GM19467 (cell line): ENCODE measurements around the gene CTR9.

Source experiments
- ATAC-seq: cut with Tn5 transposase; IDR thresholded peaks from one replicate; pipeline ENCODE4 v1.9.1; 2021; ENCODE audit warnings: mild to moderate bottlenecking, moderate library complexity; ENCODE audit not compliant: unreplicated experiment

The CTR9 gene

GRCh38 chr11:10750838-10751580 is at the start of gene CTR9:
CTR9 (plus strand) TSS chr11:10751246; CDS start chr11:10751413, 167 bp downstream.
- ATAC-seq, result peak; percentile 76

DNA sequence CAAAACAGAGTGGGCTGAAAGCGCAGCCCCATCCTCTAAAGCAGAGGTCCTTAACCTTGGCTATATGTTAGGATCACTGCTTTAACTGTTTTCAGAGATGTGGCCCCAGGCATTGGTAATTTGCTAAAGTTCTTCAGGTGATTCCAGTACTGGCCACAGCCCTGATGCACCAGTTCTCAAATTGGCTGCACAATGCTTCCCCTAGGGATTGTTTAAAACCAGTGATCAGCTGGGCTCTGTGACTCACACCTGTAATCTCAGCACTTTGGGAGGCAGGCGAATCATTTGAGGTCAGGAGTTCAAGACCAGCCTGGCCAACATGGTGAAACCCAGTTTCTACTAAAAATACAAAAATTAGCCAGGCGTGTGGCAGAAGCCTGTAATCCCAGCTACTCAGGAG is 49.1 kb upstream of the CTR9 start:
- ATAC-seq, result no peak

- ATAC-seq, result no peak
Observed at GRCh38 chr11:10708131-10708530, 42.9 kb upstream of the CTR9 start.

- ATAC-seq, result no peak
Observed at GRCh38 chr11:10709299-10710086, 41.6 kb upstream of the CTR9 start.

GRCh38 chr11:10715571-10715970 is 35.5 kb upstream of the CTR9 start:
- ATAC-seq, result no peak

GRCh38 chr11:10716122-10716521 is 34.9 kb upstream of the CTR9 start:
- no peak for ATAC-seq

DNA sequence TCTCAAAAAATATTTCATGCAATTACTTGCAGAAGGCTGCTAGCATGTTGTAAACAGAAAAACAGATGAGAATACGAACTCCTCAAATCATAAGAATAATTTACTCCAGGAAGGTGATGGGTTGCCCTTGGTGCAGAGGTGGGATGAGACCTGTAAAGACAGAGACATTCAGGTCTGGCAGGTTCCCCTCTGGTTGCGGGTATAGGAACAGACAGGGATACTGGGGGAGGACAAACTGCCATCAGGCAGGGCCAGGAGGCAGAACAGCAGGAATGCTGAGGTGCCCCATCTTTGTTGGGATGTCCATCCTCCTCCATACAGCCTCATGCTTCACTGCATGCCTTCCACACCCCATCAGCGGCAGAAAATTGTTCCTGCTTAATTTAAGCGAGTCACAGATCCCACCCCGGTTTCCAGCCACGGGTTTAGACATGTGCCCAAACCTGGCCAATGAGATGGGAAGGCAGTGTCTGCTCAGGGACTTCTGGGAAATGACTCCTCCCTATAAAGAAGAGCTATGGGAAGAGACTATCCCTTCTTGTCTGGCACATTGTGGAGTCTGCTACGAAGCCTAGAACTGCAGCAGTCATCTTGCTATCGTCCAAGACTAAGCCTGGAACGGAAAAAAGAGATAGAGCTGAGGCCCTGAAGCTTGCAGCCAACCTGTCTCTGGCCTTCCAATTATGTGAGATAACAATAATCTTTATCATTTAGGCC is 34.3 kb upstream of the CTR9 start:
- ATAC-seq, result no peak

- no peak for ATAC-seq
Observed at GRCh38 chr11:10719616-10720015, 31.4 kb upstream of the CTR9 start.

GRCh38 chr11:10720881-10721376 is 30.1 kb upstream of the CTR9 start:
- no peak for ATAC-seq

DNA sequence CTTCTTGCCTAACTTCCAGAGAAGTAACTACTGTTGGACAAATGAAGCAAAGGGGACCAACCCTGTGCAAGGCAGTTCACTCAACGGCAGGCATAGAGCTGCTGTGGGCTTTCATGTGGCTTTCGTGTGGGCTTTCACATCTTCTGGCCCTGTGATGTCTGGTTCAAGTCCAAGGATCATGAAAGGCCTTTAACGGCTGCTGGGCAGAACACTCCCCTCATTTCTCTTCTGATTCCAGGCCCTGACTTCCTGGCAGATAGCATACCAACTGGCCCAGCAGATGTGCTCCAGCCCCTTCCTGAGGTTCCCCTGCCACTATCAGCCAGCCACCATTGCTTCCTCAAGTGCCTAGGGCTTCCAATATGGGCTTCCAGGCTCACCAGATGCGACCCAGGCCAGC is 28.7 kb upstream of the CTR9 start:
- no peak for ATAC-seq

- ATAC-seq, result no peak
Observed at GRCh38 chr11:10725114-10725906, 25.7 kb upstream of the CTR9 start.

GRCh38 chr11:10725907-10726253 is 25.2 kb upstream of the CTR9 start:
- ATAC-seq, result no peak

GRCh38 chr11:10727146-10727851 is 23.7 kb upstream of the CTR9 start:
- no peak for ATAC-seq

DNA sequence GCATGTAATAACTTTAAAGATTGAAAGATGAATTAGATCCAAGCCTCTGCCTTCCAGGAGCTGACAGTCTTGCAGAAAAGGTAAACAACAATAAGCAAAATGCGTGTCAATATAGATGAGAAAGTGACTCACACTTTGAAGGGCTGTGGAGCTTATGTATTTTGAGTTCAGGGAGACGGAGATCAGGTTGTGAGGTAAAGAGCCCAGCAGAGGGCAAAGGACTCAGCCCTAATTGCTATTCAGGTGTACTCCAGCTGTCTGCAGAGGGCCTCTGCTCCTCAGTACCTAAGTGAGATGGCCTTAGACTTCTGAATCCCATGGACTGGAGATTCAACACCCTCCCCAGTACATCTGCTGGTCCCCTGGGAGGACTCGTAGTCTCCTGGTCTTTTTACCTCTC is 22.9 kb upstream of the CTR9 start:
- no peak for ATAC-seq

GRCh38 chr11:10728789-10729472 is 22.1 kb upstream of the CTR9 start:
- no peak for ATAC-seq

DNA sequence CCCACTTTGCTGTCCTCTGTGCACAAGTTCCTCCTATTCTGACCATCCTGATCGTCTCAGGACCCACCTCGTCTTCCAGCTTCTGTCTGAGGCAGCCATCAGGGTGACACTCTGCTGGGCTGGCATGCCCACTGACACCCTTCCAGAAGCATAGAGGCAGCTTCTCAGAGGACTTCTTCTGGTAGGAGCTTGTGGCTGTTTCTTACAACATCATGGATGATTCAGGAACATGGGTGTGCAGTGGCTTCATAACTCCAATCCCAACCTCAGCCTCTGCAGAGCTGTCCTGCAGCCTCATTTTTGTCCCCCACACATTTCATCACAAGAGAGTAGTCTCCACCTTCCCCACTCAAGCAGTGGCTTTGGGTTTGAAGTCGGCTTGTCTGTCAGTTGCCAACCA is 20.9 kb upstream of the CTR9 start:
- no peak for ATAC-seq

DNA sequence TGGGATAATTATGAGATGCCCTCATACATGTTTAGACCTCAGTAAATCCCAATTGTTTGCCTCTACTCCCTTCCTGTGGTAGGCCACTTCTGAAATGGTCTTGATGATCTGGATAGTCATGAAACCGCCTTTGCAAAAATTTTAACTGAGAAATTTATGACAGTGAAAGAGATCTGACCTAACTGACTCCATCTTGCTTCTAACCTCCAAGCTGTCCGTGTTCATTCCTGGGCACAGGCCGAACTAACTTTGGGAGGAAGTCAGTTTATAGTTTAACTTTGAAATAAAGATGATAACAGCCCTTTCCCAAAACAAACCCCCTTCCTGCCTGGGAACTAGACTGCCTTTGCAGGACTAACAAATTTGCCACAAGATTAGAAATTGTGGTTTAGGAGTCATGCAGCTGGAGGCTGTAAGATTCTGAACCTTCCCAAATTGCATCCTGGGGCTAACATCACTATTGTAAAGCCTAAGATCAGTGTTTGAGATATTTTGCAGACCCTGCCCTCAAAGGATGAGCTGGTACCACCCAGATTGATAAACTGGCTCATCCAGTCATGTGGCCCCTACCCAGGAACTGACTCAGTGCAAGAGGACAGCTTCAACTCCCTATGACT is 19.9 kb upstream of the CTR9 start:
- no peak for ATAC-seq

GRCh38 chr11:10735481-10736475 is 15.3 kb upstream of the CTR9 start:
- ATAC-seq, result peak; percentile 98
